ENCODE measurements around the gene TMEM114.

The TMEM114 gene

GRCh38 chr16:8589900-8590688 is at the start of gene TMEM114:
Gene TMEM114 (minus strand): TSS chr16:8590511. CDS start chr16:8589838, 673 bp downstream.
- DNase-seq (ENCODE audit: low read depth): no peak

GRCh38 chr16:8639694-8640093 is 49.4 kb upstream of the TMEM114 start:
- DNase-seq (ENCODE audit: low read depth): no peak

GRCh38 chr16:8634991-8635736 is 44.9 kb upstream of the TMEM114 start:
- no peak for DNase-seq (ENCODE audit: low read depth)

- no peak for DNase-seq (ENCODE audit: low read depth)
Measured at GRCh38 chr16:8632675-8633182, 42.4 kb upstream of the TMEM114 start.

- no peak for DNase-seq (ENCODE audit: low read depth)
Measured at GRCh38 chr16:8631818-8632465, 41.6 kb upstream of the TMEM114 start.

GRCh38 chr16:8631373-8631772 is 41.1 kb upstream of the TMEM114 start:
- DNase-seq (ENCODE audit: low read depth): no peak

GRCh38 chr16:8630255-8630953 is 40.1 kb upstream of the TMEM114 start:
- DNase-seq (ENCODE audit: low read depth): no peak

GRCh38 chr16:8628981-8629725 is 38.8 kb upstream of the TMEM114 start:
- no peak for DNase-seq (ENCODE audit: low read depth)

- no peak for DNase-seq (ENCODE audit: low read depth)
Measured at GRCh38 chr16:8627456-8627855, 37.1 kb upstream of the TMEM114 start.

GRCh38 chr16:8626946-8627345 is 36.6 kb upstream of the TMEM114 start:
- DNase-seq (ENCODE audit: low read depth): no peak

GRCh38 chr16:8625491-8626087 is 35.3 kb upstream of the TMEM114 start:
- DNase-seq (ENCODE audit: low read depth): no peak

- no peak for DNase-seq (ENCODE audit: low read depth)
Measured at GRCh38 chr16:8623634-8624033, 33.3 kb upstream of the TMEM114 start.

- DNase-seq (ENCODE audit: low read depth): no peak
Measured at GRCh38 chr16:8622315-8622656, 32.0 kb upstream of the TMEM114 start.

GRCh38 chr16:8621572-8622314 is 31.4 kb upstream of the TMEM114 start, which contains the start of gene METTL22:
Gene METTL22 (plus strand): TSS chr16:8621698. CDS start chr16:8625666, 3,968 bp downstream.
- peak; percentile 84 for DNase-seq (ENCODE audit: low read depth)

GRCh38 chr16:8621222-8621571 is 30.9 kb upstream of the TMEM114 start:
- no peak for DNase-seq (ENCODE audit: low read depth)

- DNase-seq (ENCODE audit: low read depth): no peak
Measured at GRCh38 chr16:8620535-8620934, 30.2 kb upstream of the TMEM114 start.

- DNase-seq (ENCODE audit: low read depth): no peak
Measured at GRCh38 chr16:8619671-8620370, 29.5 kb upstream of the TMEM114 start.

GRCh38 chr16:8614435-8615029 is 24.2 kb upstream of the TMEM114 start:
- DNase-seq (ENCODE audit: low read depth): no peak
